Loucy (cell line): ENCODE results near the gene PCDHGA5.
A peak's percentile ranks its signal among the peaks of the same experiment; 100 is the strongest.

Experiments
- EZH2phosphoT487 ChIP-seq: fragments of 200-600 bp; IDR thresholded peaks from 2 replicates; pipeline ENCODE4 v1.6.1; 2018; ENCODE audit warnings: antibody characterized with exemption, mild to moderate bottlenecking, moderate library complexity, borderline replicate concordance
- TF ChIP-seq, protein P1 (sequence below): fragments of 200-600 bp; sonication (generic); conservative IDR thresholded peaks from 2 replicates; pipeline ENCODE4 v1.5.1; 2014; ENCODE audit warnings: mild to moderate bottlenecking, antibody characterized with exemption, low read length

DNA sequence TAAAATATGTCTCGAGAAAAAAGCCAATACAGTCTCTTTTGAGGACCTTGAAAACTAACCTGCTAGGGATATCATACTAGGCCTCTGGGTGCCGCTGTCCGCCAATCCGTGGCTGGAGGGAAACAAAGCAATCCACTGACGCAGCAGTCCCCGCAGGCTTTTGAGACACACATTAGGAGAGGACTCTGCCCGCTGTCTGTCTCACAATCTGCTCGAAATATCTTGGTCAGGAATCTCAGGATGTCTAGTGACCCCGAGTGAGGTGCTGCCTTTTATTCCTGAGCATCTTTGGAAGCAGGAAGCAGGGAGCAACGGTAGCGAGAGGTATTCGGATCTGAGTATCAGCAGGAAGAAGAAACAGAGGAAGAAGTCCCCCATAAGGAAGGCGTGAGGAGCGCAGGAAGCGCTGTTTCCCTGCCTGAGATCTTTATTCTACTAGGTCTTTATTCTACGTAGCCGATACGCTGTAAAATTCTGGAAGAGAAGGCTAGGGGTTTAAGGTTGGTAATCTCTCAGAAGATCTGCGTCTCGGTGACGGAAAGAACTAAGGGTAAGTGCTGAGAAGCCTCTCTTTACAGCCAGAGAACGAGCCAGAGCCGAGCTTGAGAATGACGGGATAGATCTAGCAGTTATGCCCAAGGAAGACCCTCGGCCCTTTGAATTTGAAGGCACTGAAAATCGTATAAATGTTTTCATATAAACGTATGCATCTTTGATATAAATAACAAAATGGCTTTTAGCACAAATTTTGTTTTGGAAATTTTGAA is 37.7 kb upstream of the PCDHGA5 start:
- TF ChIP-seq, protein P1, sequence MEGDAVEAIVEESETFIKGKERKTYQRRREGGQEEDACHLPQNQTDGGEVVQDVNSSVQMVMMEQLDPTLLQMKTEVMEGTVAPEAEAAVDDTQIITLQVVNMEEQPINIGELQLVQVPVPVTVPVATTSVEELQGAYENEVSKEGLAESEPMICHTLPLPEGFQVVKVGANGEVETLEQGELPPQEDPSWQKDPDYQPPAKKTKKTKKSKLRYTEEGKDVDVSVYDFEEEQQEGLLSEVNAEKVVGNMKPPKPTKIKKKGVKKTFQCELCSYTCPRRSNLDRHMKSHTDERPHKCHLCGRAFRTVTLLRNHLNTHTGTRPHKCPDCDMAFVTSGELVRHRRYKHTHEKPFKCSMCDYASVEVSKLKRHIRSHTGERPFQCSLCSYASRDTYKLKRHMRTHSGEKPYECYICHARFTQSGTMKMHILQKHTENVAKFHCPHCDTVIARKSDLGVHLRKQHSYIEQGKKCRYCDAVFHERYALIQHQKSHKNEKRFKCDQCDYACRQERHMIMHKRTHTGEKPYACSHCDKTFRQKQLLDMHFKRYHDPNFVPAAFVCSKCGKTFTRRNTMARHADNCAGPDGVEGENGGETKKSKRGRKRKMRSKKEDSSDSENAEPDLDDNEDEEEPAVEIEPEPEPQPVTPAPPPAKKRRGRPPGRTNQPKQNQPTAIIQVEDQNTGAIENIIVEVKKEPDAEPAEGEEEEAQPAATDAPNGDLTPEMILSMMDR = peak; percentile 63
- no peak for TF ChIP-seq EZH2phosphoT487
